Smooth muscle cell (in vitro differentiated cells): ENCODE measurements around the gene GPC2. TPM values are rescaled to one million over a fixed set of nuclear protein-coding genes. Genes with fewer than 3 reads are reported as not detected.
A peak's percentile ranks its signal among the peaks of the same experiment; 100 is the strongest.

Source experiments
- DNase-seq: peaks from one replicate; lab custom pipeline; 2025; ENCODE audit not compliant: unreplicated experiment; lab: John Stamatoyannopoulos, UW
- H2AFZ ChIP-seq: fragments of 200-600 bp; sonication (generic); 2 replicates; pipeline ENCODE4 v1.6.0; 2016; ENCODE audit warnings: antibody characterized with exemption, low read depth, mild to moderate bottlenecking
- H3F3A ChIP-seq: fragments of 200-600 bp; sonication (generic); 2 replicates; pipeline ENCODE4 v1.6.0; 2017; ENCODE audit warnings: antibody characterized with exemption, low read depth
- H3K27ac ChIP-seq: fragments of 200-600 bp; sonication (generic); 2 replicates; pipeline ENCODE4 v1.5.1; 2016; ENCODE audit warnings: low read depth, mild to moderate bottlenecking
- H3K27me3 ChIP-seq: fragments of 200-600 bp; sonication (generic); 2 replicates; pipeline ENCODE4 v1.6.1; 2016; ENCODE audit warnings: low read depth, mild to moderate bottlenecking
- H3K36me3 ChIP-seq: fragments of 200-600 bp; sonication (generic); 2 replicates; pipeline ENCODE4 v1.5.1; 2016; ENCODE audit warnings: low read depth
- H3K4me1 ChIP-seq: fragments of 200-600 bp; sonication (generic); 2 replicates; pipeline ENCODE4 v1.5.1; 2016; ENCODE audit warnings: low read depth
- H3K4me2 ChIP-seq: fragments of 200-600 bp; sonication (generic); 2 replicates; pipeline ENCODE4 v1.6.0; 2016; ENCODE audit warnings: mild to moderate bottlenecking
- H3K4me3 ChIP-seq: fragments of 200-600 bp; sonication (generic); 2 replicates; pipeline ENCODE4 v1.5.1; 2016; ENCODE audit warnings: mild to moderate bottlenecking
- H3K79me2 ChIP-seq: fragments of 200-600 bp; sonication (generic); 2 replicates; pipeline ENCODE4 v1.6.0; 2016; ENCODE audit warnings: low read depth, mild to moderate bottlenecking
- H3K9ac ChIP-seq: fragments of 200-600 bp; sonication (generic); 2 replicates; pipeline ENCODE4 v1.6.0; 2016; ENCODE audit warnings: low read depth
- H3K9me3 ChIP-seq: fragments of 200-600 bp; sonication (generic); replicated peaks from 2 replicates; pipeline ENCODE4 v1.5.1; 2016; ENCODE audit warnings: low read depth
- H4K20me1 ChIP-seq: fragments of 200-600 bp; sonication (generic); 2 replicates; pipeline ENCODE4 v1.6.0; 2016; ENCODE audit warnings: low read depth
- CTCF ChIP-seq: fragments of 200-600 bp; sonication (generic); IDR thresholded peaks from 2 replicates; pipeline ENCODE4 v1.5.1; 2017; ENCODE audit warnings: borderline replicate concordance, mild to moderate bottlenecking, antibody characterized with exemption; ENCODE audit not compliant: insufficient read depth, poor library complexity, severe bottlenecking
- WGBS: methylation state at CpG from one replicate; pipeline ENCODE4 v1.1.7; 2016; ENCODE audit warnings: low lambda C conversion rate; 5-methylcytosine and 5-hydroxymethylcytosine counted together
- polyA plus RNA-seq: library from polyadenylated mRNA; unstranded; fragments of >200 nt; fragmentation: Nextera tagmentation; extraction: Ambion mirVana; gene quantifications from 2 replicates; pipeline ENCODE4 v1.2.1, GENCODE V29; 2016
- total RNA-seq: library from RNA; depleted of rRNA; stranded (reverse); fragments of >200 nt; gene quantifications from 2 replicates; pipeline ENCODE4 v1.2.3, GENCODE V29; 2014

The GPC2 gene
- total and polyA plus RNA-seq, 2 experiments from 2014 or later = 3.2 to 7.1 TPM

DNA sequence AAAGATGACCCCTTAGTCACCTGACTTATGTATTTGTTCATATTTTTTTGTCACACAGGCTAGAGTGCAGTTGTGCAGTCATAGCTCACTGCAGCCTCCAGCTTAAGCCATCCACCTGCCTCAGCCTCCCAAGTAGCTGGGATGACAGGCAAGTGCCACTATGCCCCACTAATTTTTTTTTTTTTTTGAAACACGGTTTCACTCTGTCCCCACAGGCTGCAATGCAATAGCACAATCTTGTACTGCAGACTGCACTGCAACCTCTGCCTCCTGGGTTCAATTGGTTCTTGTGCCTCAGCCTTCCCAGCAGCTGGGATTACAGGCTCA lies 48.6 kb downstream of the GPC2 start:
- H3K9me3 ChIP-seq = no peaks in the 10 kb centered on the region
- H3K9ac ChIP-seq = no peak overlapping the region
- H2AFZ ChIP-seq = no peak overlapping the region
- H3K4me1 ChIP-seq = peaks cover 8% of the 10 kb centered on the region
- H3K4me2 ChIP-seq = peak overlapping the region; percentile 97
- no peaks in the 10 kb centered on the region for H4K20me1 ChIP-seq
- H3K36me3 ChIP-seq = no peaks in the 10 kb centered on the region
- H3K27ac ChIP-seq = no peak overlapping the region
- H3F3A ChIP-seq = peaks cover 6% of the 10 kb centered on the region
- no peaks in the 10 kb centered on the region for H3K27me3 ChIP-seq
- 71% methylated on average over 1 of the region's 1 CpG for WGBS
- TF ChIP-seq CTCF = no peak
- no peak for DNase-seq
- H3K4me3 ChIP-seq = no peak overlapping the region
- no peaks in the 10 kb centered on the region for H3K79me2 ChIP-seq

DNA sequence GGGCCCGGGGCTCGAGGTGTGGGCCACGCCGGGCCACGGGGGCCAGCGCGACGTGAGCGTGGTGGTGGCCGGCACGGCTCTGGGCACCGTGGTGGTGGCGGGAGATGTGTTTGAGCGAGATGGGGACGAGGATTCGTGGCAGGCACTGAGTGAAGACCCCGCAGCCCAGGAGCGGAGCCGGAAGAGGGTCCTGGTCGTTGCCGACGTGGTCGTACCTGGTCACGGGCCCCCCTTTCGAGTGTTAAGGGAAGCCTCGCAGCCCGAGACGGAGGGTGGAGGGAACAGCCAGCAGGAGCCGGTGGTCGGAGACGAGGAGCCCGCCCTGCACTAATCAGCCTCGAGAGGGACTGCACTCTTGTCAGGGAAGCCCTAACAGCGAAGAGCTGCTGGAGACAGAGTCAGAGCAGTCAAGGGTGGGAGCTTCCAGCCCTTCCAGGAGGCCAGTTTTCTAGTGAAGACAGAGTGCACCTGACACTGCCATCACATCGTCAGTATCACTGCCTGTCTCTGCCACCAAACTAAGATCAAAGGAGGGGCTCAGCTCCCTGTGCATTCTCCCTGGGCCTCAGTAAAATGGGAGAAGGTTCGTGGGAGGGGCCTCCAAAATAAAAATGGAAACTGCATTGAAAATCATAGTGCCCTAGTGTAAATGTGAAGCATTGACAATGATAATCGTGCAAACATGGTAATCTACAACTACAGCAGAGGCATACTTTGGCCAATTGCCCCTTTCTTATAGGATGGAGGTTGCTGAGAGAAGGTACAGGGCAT lies 49.1 kb downstream of the GPC2 start:
- peak; percentile 27 for DNase-seq
- no peaks in the 10 kb centered on the region for H3K79me2 ChIP-seq
- H3K27me3 ChIP-seq = no peaks in the 10 kb centered on the region
- TF ChIP-seq CTCF = no peak
- peak overlapping the region; percentile 98 for H3K4me3 ChIP-seq
- H3K36me3 ChIP-seq = no peaks in the 10 kb centered on the region
- H3K9me3 ChIP-seq = no peaks in the 10 kb centered on the region
- peak overlapping the region; percentile 95 for H3K9ac ChIP-seq
- peak overlapping the region; percentile 99 for H2AFZ ChIP-seq
- H3K4me2 ChIP-seq = peak overlapping the region; percentile 97
- H3F3A ChIP-seq = peaks cover 6% of the 10 kb centered on the region
- H3K27ac ChIP-seq = no peak overlapping the region
- peaks cover 8% of the 10 kb centered on the region for H3K4me1 ChIP-seq
- no peaks in the 10 kb centered on the region for H4K20me1 ChIP-seq
- 9% methylated on average over 37 of the region's 37 CpGs for WGBS

DNA sequence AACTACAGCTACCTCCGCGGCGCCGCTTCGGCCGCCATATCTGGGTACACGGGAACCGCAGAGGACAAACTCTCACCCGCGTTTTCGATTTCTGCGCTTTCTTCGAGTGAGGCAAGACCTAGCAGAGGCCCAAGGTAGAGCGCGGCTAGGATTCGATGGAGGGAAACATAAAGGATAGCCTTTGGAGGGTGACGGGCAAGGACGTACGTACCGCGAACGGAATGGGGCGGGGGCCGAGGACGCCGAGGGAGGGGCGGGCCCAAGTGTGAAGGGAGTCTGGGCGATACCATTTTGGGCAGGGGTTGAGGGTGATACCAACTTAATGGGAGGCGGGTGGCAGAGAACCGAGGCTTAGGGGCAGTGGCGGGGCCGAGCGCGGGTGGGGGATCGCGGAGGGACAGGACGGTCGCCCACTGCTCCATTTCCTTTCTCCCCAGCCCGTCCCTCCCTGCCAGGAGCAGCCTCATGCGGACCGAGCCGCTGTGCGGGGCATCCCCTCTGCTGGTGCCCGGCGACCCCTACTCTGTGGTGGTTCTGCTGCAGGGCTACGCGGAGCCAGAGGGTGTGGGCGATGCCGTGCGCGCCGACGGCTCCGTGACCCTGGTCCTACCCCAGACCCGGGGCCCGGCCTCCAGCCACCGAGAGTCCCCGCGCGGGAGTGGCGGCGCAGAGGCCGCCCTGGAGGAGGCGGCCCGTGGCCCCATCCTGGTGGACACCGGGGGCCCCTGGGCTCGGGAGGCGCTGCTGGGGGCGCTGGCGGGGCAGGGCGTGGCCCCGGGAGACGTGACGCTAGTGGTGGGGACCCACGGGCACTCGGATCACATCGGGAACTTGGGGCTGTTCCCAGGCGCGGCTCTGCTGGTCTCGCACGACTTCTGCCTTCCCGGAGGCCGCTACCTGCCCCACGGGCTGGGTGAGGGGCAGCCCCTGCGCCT lies 50.0 kb downstream of the GPC2 start, which contains the start of gene MBLAC1:
TSS of gene MBLAC1 (plus strand) at position 37 of the 935 bp plus-strand sequence. CDS start at position 466, 429 bp downstream.
- WGBS = under 1% methylated on average over 54 of the region's 85 CpGs
- no peaks in the 10 kb centered on the region for H4K20me1 ChIP-seq
- H3K36me3 ChIP-seq = no peaks in the 10 kb centered on the region
- DNase-seq = peak; percentile 62
- H3K9me3 ChIP-seq = no peaks in the 10 kb centered on the region
- H3K4me3 ChIP-seq = peak within 1 kb of the TSS; percentile 98
- H3F3A ChIP-seq = peaks cover 6% of the 10 kb centered on the region
- H3K27me3 ChIP-seq = no peaks in the 10 kb centered on the region
- peak within 1 kb of the TSS; percentile 99 for H2AFZ ChIP-seq
- H3K4me1 ChIP-seq = peaks cover 5% of the 10 kb centered on the region
- no peak for TF ChIP-seq CTCF
- no peaks in the 10 kb centered on the region for H3K79me2 ChIP-seq
- peak within 1 kb of the TSS; percentile 97 for H3K4me2 ChIP-seq
- peak within 1 kb of the TSS; percentile 95 for H3K9ac ChIP-seq
- H3K27ac ChIP-seq = peak within 1 kb of the TSS; percentile 95
